A673 (cell line): ENCODE results near the gene FCHSD2. TPM values are rescaled to one million over a fixed set of nuclear protein-coding genes. Genes with fewer than 3 reads are reported as not detected.

Experiments used
- BruUV-seq: library from RNA; stranded (reverse); fragments of 400-500 nt; replicated peaks from 2 replicates; lab custom pipeline; 2021; lab: Mats Ljungman, UMichigan
- CTCF ChIA-PET: fragments of 300-600 bp; sonication (Branson Sonifier 250); formaldehyde crosslinking; loops from one replicate; lab custom pipeline; 2022; ENCODE audit warnings: antibody characterized with exemption; lab: Charles Lee
- POLR2A ChIA-PET: fragments of 300-600 bp; sonication (Branson Sonifier 250); formaldehyde crosslinking; loops from one replicate; lab custom pipeline; 2022; ENCODE audit warnings: antibody characterized with exemption; ENCODE audit not compliant: low non-redundant PET; lab: Charles Lee
- DNase-seq: peaks from one replicate; pipeline ENCODE4 v3.0.0-alpha.2; 2015; ENCODE audit warnings: low spot score
- H3K27ac ChIP-seq: fragments of 200-600 bp; sonication (generic); 2 replicates; pipeline ENCODE4 v1.5.1; 2016; ENCODE audit warnings: mixed run types, low read depth, mild to moderate bottlenecking, mixed read lengths, antibody characterized with exemption, low read length; ENCODE audit not compliant: poor library complexity, severe bottlenecking
- H3K27me3 ChIP-seq: fragments of 200-600 bp; sonication (generic); replicated peaks from 2 replicates; pipeline ENCODE4 v1.6.1; 2017; ENCODE audit warnings: mixed run types, low read depth, mild to moderate bottlenecking, mixed read lengths, antibody characterized with exemption, low read length; ENCODE audit not compliant: insufficient read depth, poor library complexity
- H3K36me3 ChIP-seq: fragments of 200-600 bp; sonication (generic); 2 replicates; pipeline ENCODE4 v1.6.1; 2016; ENCODE audit warnings: mixed run types, mild to moderate bottlenecking, mixed read lengths, antibody characterized with exemption, low read length; ENCODE audit not compliant: insufficient read depth, poor library complexity, severe bottlenecking
- H3K4me1 ChIP-seq: fragments of 200-600 bp; sonication (generic); 2 replicates; pipeline ENCODE4 v1.6.1; 2017; ENCODE audit warnings: mixed run types, mild to moderate bottlenecking, mixed read lengths, antibody characterized with exemption, low read length; ENCODE audit not compliant: insufficient read depth, poor library complexity, severe bottlenecking
- H3K4me3 ChIP-seq: fragments of 200-600 bp; sonication (generic); 2 replicates; pipeline ENCODE4 v1.5.1; 2016; ENCODE audit warnings: low read depth, mixed run types, mild to moderate bottlenecking, mixed read lengths, low read length; ENCODE audit not compliant: poor library complexity, severe bottlenecking
- H3K9me3 ChIP-seq: fragments of 200-600 bp; sonication (generic); 2 replicates; pipeline ENCODE4 v1.6.1; 2016; ENCODE audit warnings: mixed run types, low read depth, mild to moderate bottlenecking, mixed read lengths, antibody characterized with exemption, low read length; ENCODE audit not compliant: poor library complexity, severe bottlenecking
- CTCF ChIP-seq: fragments of 300-800, 200-600 bp; sonication (generic); conservative IDR thresholded peaks from 2 replicates; pipeline ENCODE4 v1.5.1; 2017; ENCODE audit warnings: low read depth, mild to moderate bottlenecking, antibody characterized with exemption, low read length, moderate library complexity, mixed read lengths
- EZH2 ChIP-seq: fragments of 200-600 bp; sonication (generic); IDR thresholded peaks from 2 replicates; pipeline ENCODE4 v1.6.1; 2017; ENCODE audit warnings: borderline replicate concordance, low read depth, mild to moderate bottlenecking, mixed read lengths, antibody characterized with exemption, low read length; ENCODE audit not compliant: poor library complexity, severe bottlenecking
- intact Hi-C: fragments of 100-400 bp; cut with micrococcal nuclease; formaldehyde crosslinking; loops from one replicate; pipeline ENCODE4 v1.10.0; 2022; ENCODE audit not compliant: unreplicated experiment
- total RNA-seq: library from RNA; stranded (reverse); gene quantifications from 2 replicates; pipeline ENCODE4 v1.2.3, GENCODE V29; 2021

The FCHSD2 gene
- total RNA-seq, 1 experiment from 2014 or later, result 44.7 TPM

GRCh38 chr11:72947229-72947628 is 194.9 kb downstream of the FCHSD2 start:
- CTCF ChIA-PET, result no interaction called here
- no TSS peak for BruUV-seq
- Histone ChIP-seq H3K36me3 (no peaks in the 10 kb centered on the region), H3K4me3 (no peak overlapping the region), H3K9me3 (no peaks in the 10 kb centered on the region), H3K27ac (no peak overlapping the region), H3K4me1 (no peaks in the 10 kb centered on the region), H3K27me3 (no peaks in the 10 kb centered on the region)
- POLR2A ChIA-PET, result no interaction called here
- TF ChIP-seq CTCF, result no peak
- no peak for TF ChIP-seq EZH2
- DNase-seq, result no peak
- intact Hi-C loops, result no loop called here

- TF ChIP-seq CTCF (no peak), EZH2 (no peak)
- POLR2A ChIA-PET, result no interaction called here
- Histone ChIP-seq H3K27ac (no peak overlapping the region), H3K4me1 (no peaks in the 10 kb centered on the region), H3K9me3 (no peaks in the 10 kb centered on the region), H3K4me3 (no peak overlapping the region), H3K36me3 (no peaks in the 10 kb centered on the region), H3K27me3 (no peaks in the 10 kb centered on the region)
- DNase-seq, result no peak
- CTCF ChIA-PET, result no interaction called here
- intact Hi-C loops, result no loop called here
- no TSS peak for BruUV-seq
Observed at GRCh38 chr11:72943664-72944063, 198.5 kb downstream of the FCHSD2 start.

GRCh38 chr11:72940417-72940816 is 201.7 kb downstream of the FCHSD2 start:
- no TSS peak for BruUV-seq
- no peak for DNase-seq
- Histone ChIP-seq H3K36me3 (no peaks in the 10 kb centered on the region), H3K27ac (no peak overlapping the region), H3K9me3 (no peaks in the 10 kb centered on the region), H3K4me1 (no peaks in the 10 kb centered on the region), H3K4me3 (no peak overlapping the region), H3K27me3 (no peaks in the 10 kb centered on the region)
- POLR2A ChIA-PET, result no interaction called here
- intact Hi-C loops, result no loop called here
- CTCF ChIA-PET, result no interaction called here
- TF ChIP-seq CTCF (no peak), EZH2 (no peak)
